ENCODE measurements around the gene CD276.

DNA sequence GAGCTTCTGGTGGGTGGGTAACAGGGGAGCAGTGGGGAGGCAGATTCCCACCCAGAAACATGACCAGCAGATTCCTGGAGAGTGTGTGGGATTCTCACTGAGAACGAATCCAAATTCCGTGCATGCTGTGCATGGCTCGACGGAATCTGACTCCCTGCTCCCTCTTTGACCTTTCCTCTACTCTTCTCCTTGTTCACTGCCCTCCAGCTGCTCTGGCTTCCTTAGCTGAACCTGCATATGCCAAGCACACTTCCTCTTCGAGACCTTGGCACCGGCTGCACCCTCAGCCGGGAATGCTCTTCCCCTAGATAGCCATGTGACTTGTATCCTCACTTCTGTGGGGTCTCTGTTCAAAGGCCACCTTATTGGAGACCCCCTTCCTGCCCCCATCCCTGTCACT lies 62.7 kb downstream of the CD276 start:
- TF ChIP-seq POLR2A (IDR thresholded peaks at IDR 0.05) (no peak), CTCF (IDR thresholded peaks at IDR 0.05) (no peak)
